Fibroblast of peridontal ligament (primary cell): ENCODE measurements around the gene TBX18.

Source experiments
- DNase-seq: peaks from one replicate; pipeline ENCODE4 v3.0.0-alpha.2; 2010; ENCODE audit errors: extremely low read depth

Gene TBX18

DNA sequence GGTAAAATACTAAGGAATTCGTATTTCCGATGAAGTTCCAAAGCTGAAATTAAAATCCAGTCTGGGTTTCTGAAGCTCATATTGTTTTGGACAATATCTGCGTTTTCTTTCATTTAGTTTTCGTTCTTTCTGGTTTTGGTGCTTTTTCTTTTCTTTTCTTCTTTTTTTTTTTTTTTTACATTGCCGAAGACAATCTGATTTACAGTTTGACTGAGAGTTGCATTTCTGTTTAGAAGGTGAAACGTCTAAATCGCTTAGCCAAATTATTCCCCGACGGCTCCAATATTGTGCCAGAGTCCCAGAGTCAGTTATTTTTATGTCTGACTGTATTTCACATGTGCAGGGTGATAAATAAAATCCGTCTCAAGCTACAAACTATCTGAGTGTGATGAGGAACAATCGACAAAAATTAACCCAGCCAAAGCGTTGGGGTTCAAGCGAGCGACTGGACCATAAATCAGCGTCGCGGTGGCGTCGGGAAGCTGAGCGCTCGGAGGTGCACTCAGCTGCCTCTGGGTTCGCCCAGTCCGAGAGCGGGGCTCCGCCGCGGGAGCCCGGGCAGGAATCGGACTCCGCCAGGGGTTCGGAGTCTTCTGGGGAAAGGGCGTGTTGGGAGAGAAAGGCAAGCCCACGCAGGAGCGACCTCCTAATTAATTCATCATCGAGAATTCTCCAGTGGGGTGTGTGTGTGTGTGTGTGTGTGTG is 8.2 kb upstream of the TBX18 start:
- no peak for DNase-seq

DNA sequence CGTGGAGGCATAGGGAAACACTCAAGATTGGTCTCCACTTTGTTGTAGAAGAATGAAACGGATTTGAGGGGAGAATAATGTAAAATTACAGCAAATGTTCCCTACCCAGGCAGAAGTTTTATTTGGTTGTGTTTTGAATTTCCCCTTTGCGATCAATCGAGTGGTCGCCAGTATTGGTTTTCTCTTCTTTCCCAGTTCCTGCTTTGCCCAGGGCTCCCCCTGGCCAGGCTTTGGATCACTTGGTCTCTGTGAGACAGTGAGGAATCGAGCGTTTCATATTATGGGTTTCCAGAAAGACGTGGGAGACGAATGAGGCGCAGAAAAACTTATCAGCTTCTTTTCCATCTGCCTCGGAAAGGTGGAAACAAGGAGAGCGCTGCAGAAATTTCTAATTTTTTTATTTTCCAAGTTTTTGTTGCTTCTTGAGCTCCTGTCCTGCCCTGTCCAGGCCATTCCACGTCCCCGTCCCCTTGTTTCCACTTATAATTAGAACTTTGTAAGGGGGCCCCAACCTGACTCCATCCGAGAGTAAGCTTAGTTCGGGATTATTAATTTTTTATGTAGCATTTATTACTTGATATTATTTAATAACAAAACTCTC is 7.5 kb upstream of the TBX18 start:
- DNase-seq = no peak

DNA sequence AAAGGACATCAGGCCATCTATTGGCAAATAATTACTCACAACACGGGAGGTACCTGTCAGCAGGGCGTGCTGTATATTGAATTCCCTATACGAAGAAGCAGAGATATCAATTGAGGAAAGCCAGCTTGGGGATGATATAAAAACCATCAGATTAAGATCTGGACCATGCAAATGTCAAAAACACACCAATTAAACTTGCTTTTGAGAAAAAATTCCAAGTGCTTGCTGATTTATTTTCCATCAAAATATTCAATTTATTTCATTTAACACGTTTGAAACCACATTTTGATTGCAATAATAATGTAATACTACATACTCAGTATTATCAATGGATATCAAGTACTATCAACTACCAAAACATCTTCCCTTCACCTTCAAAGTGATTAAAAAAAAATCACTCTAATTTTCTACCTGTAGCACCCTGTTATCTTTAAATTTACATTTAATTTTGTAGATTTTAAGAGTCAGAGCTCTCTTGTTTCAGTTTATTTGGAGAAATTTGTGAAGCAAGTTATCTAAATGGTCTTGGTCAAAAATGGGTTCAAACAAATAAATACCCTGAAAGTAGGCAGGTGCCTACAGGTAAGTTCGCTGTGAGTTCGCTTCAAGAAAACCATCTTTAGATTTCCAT is 6.8 kb upstream of the TBX18 start:
- DNase-seq = no peak

DNA sequence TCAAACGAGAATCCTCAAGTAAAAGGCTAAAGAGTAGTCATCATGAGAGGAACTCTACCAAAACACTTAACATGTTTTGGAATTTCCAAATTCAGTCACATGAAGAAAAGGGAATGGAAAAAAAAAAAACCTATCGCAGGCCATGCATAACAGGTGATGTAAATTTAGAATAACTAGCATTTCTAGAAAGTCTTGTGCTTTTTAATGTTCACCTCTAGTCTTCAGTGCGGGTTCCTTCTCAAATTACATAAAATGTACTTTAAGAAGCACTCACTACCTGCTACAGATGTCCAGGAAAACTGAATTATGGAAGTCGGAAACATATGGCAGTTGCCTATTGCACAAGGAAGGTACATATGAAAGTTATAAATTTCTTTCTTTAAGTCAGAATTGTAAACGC is 6.1 kb upstream of the TBX18 start:
- no peak for DNase-seq

GRCh38 chr6:84769306-84769705 is 4.9 kb upstream of the TBX18 start:
- DNase-seq = no peak

GRCh38 chr6:84768442-84769174 is 4.2 kb upstream of the TBX18 start:
- no peak for DNase-seq

DNA sequence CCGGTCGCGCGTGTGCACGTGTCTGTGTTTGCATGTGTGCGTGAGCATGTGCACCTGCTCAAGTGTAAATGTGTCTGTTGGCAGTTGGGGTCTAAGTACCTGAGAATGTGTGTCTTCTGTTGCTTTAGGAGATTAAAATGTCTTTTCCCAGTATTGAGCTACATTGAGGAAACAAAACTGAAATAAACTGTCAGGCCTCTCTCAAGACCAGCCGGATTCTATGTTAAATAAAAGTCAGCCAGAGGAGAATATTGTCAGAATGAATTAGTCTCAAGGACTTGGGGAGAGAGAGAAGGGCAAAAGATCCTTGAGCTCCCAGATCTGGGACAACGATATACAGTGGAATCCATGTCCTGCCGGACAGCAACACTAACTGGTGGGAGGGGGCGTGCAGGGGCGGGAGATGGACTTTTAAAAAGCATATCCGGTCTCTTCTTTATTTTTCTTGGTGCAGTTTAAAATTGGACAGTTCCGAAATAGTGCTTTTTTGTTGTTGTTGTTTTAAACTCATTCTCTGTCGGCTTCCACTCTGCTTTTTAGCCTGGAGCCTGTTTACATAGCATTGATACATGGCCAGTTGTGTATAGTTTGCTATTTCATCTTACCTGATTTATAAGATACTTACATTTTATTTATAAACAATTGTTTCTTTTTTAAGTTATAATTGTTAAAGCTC is 3.3 kb upstream of the TBX18 start:
- DNase-seq = no peak

DNA sequence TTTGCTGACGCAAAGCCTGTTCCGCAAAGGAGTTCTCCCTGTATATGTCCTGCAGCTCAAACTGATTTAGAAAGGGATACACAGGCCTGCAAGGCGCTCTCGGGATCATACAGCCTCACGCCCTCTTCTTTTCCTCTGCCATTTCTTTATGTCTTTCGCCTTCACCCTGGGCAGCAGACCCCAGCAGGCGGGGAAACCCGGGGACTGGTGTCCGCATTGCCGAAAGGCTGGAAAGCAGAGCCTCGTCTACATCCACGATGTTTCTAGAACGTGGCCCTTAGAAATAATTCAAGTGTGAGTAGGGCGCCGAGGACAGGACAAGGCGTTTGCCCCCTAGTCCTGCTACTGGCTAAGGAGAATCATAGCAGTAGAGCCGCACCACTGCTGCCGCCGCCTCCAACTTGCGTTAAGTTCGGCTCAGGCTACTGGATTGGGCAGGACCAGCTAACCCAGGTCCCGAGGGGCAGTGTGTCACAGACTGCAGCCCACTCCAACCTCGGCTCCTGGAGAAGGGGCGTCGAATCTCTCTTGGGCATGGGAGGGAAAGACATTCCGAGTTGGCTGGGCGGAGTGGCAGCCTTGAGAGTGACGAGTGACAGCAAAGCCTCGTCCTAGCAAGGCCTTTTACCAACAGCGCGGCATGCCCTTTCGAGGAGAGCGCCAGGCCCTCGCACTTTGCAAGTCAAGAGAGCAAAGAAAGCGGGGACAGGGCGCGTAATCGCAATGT is 2.6 kb upstream of the TBX18 start:
- DNase-seq = no peak

- no peak for DNase-seq
Observed at GRCh38 chr6:84766118-84766798, 1.9 kb upstream of the TBX18 start.

- DNase-seq = no peak
Observed at GRCh38 chr6:84763886-84764331, 489 bp downstream of the TBX18 start.

GRCh38 chr6:84763003-84763885 is 1.2 kb downstream of the TBX18 start:
- no peak for DNase-seq

- no peak for DNase-seq
Observed at GRCh38 chr6:84762220-84763002, 2.0 kb downstream of the TBX18 start.

GRCh38 chr6:84758486-84758885 is 5.9 kb downstream of the TBX18 start:
- DNase-seq = no peak

- no peak for DNase-seq
Observed at GRCh38 chr6:84756877-84757276, 7.5 kb downstream of the TBX18 start.

DNA sequence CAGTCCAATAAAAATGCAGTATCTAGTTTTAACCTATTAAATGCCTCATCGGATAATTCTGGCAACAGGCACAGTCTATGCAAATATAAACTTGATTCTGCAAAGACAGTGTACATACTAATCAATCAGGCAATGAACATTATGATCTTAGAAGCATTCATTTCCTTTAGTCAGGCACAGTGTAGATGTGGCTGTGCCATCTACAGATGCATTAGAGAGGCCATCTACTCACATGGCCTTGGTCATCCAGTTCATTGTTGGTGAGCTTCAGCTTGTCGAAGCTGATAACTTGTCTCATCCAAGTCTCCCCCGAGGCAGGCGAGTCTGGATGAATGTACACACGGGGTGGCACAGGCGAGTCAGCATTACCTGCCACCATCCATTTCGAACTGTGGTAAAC is 7.9 kb downstream of the TBX18 start:
- DNase-seq = no peak

GRCh38 chr6:84753173-84753572 is 11.2 kb downstream of the TBX18 start:
- DNase-seq = no peak

DNA sequence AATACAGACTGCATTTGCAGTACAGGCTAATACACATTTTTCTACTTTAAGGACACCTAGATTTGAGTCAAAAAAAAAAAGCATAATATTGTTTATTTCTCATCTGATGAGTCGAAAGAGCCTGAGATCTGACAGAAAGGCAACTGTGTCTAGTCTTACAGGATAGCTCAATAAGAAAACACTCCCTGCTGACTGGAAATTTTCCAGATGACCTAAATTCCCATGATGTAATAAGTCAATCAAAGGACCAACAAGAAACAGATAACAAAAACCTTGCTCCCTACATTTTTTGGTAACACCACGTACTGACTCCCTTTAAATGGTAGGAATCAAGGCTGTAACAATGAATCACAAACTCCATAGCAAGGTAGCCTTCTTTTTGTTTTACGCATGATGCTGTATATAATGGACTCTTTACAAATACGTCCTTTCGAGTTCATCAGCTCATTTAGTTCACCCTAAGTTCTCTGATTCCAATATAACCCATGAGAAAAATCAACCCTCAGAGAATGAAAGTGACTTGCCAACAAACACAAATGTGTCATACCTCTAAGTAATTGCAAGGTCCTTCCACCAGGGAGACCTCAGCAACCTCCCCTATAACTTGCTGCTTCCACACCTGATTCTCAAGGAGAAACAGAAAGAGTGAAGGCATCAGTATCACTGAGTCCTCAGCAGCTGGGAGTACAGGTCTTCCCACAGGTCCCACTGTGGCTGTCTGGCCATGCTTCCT is 12.1 kb downstream of the TBX18 start:
- no peak for DNase-seq

DNA sequence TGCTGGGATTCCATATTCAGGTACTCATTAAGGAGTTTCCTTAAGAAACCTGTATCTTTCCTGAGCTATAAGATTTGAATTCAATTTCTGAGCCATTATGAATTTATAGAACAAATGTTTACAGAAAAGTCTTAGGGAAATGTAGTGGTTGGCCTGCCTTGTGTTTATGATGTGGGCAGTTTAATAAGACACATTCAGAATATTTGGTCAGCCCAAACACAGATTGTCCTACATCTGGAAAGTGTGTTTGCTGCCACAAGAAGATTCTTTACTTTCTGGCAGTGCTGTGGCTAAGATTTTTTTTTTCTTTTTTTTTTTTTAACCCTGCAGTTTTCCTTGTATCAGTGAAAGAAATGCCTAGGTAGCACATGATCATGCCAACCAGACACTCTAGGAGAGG is 15.2 kb downstream of the TBX18 start:
- no peak for DNase-seq
